T-cell (primary cell): ENCODE results near the gene SLC51B. TPM values are rescaled to one million over a fixed set of nuclear protein-coding genes. Genes with fewer than 3 reads are reported as not detected.

Source experiments
- ATAC-seq, 4 experiments: fragments of 200-7000 bp in 3 of 4; fragments of 150-1000 bp in 1 of 4; cut with Tn5 transposase; replicated peaks in 1 of 4; 1 replicate in 3 of 4; 2 replicates in 1 of 4; pipeline ENCODE4 v1.10.0; 2021; ENCODE audit warnings: moderate library complexity in 3 of 4, mild to moderate bottlenecking in 2 of 4, moderate number of reproducible peaks in 1 of 4
- CTCF ChIA-PET, 2 donors: fragments of 300-600 bp; sonication (Branson Sonifier 250); formaldehyde crosslinking; loops; one replicate each; lab custom pipeline; 2022; ENCODE audit warnings: antibody characterized with exemption in 2 of 2; lab: Charles Lee
- POLR2A ChIA-PET, 2 donors: fragments of 300-600 bp; sonication (Branson Sonifier 250); formaldehyde crosslinking; loops; one replicate each; lab custom pipeline; 2022; ENCODE audit warnings: antibody characterized with exemption in 2 of 2; lab: Charles Lee
- DNase-seq, 35 experiments: peaks; one replicate each; pipeline versions ENCODE4 v3.0.0 to v3.0.0-alpha.2; 2013 to 2023
- H3K27ac ChIP-seq: one replicate; pipeline ENCODE4 v1.5.1; 2013; ENCODE audit warnings: low read length
- H3K27me3 ChIP-seq, 2 experiments: replicated peaks in 1 of 2; 1 replicate in 1 of 2; 2 replicates in 1 of 2; pipeline versions ENCODE4 v1.6.1 to v1.7.0; 2013; ENCODE audit warnings: low read length in 1 of 2, mixed read lengths in 1 of 2; ENCODE audit not compliant: control insufficient read depth in 2 of 2, insufficient read depth in 2 of 2; ENCODE audit errors: extremely low read depth in 1 of 2
- H3K36me3 ChIP-seq, 2 donors: 1 replicate in 1 of 2; 2 replicates in 1 of 2; pipeline versions ENCODE4 v1.6.1 to v1.7.0; 2013; ENCODE audit warnings: low read length in 1 of 2; ENCODE audit not compliant: control insufficient read depth in 2 of 2, insufficient read depth in 1 of 2; ENCODE audit errors: extremely low read depth in 1 of 2
- H3K4me1 ChIP-seq, 2 experiments: 1 replicate in 1 of 2; 2 replicates in 1 of 2; pipeline versions ENCODE4 v1.6.1 to v1.7.0; 2013; ENCODE audit warnings: low read length in 2 of 2, mixed read lengths in 1 of 2; ENCODE audit not compliant: insufficient read depth in 2 of 2, control insufficient read depth in 1 of 2; ENCODE audit errors: extremely low read depth in 1 of 2
- H3K4me3 ChIP-seq, 2 donors: 1 replicate in 1 of 2; 2 replicates in 1 of 2; pipeline versions ENCODE4 v1.5.1 to v1.7.0; 2013; ENCODE audit warnings: mild to moderate bottlenecking in 2 of 2, low read length in 1 of 2, moderate library complexity in 1 of 2; ENCODE audit not compliant: control insufficient read depth in 1 of 2; ENCODE audit errors: extremely low read depth in 1 of 2
- H3K9me3 ChIP-seq: 2 replicates; pipeline ENCODE4 v1.7.0; 2013
- H3K27ac Mint-ChIP-seq, 2 donors: one replicate each; pipeline ENCODE4 v1.8.0; 2020 to 2021; ENCODE audit warnings: mild to moderate bottlenecking in 2 of 2, mixed read lengths in 2 of 2
- H3K27me3 Mint-ChIP-seq, 2 donors: one replicate each; pipeline ENCODE4 v1.8.0; 2021 to 2022; ENCODE audit warnings: mixed read lengths in 2 of 2
- H3K36me3 Mint-ChIP-seq: one replicate; pipeline ENCODE4 v1.8.0; 2021; ENCODE audit warnings: mixed read lengths
- H3K4me1 Mint-ChIP-seq, 3 donors: one replicate each; pipeline ENCODE4 v1.8.0; 2020 to 2022; ENCODE audit warnings: mixed read lengths in 3 of 3, mild to moderate bottlenecking in 1 of 3
- H3K4me3 Mint-ChIP-seq, 3 donors: one replicate each; pipeline ENCODE4 v1.8.0; 2020 to 2022; ENCODE audit warnings: mild to moderate bottlenecking in 3 of 3, mixed read lengths in 3 of 3, moderate library complexity in 3 of 3
- H3K9me3 Mint-ChIP-seq, 3 donors: one replicate each; pipeline ENCODE4 v1.8.0; 2020 to 2022; ENCODE audit warnings: mixed read lengths in 3 of 3
- WGBS: methylation state at CpG from one replicate; pipeline ENCODE4 v1.1.5; 2013; ENCODE audit warnings: missing lambda C conversion rate; ENCODE audit not compliant: insufficient coverage; 5-methylcytosine and 5-hydroxymethylcytosine counted together
- total RNA-seq, 35 experiments: library from RNA in 6 of 35; stranded (reverse) in 6 of 35; fragments of 120-200 nt in 1 of 35; gene quantifications; one replicate each; pipeline versions ENCODE4 v1.2.1 to v1.2.4 and lab custom pipeline; 2013 to 2026

The SLC51B gene
- total RNA-seq, 5 donors from 2014 or later (not counting 1 experiment from before 2014, with no cell fraction given) = not detected

DNA sequence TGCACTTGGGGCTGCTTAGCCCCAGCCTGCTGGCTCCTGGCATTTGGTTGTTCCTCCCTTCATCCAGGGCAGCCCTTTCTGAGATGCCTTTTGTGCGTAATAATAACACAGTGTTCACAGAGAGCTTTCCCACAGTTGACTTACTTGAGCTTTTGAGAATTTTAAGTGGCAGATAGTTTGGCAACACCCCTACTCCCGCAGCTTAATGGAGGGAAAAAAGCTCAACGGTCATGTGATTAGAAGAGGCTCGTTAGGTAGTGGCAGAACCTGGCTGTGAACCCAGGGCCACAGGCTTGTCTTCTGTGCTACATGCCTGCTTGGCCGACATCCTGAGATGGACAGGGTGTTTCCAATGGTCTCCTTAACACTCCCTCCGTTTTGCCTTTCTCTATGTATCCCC, 36.1 kb downstream of the SLC51B start:
- H3K4me1 Mint-ChIP-seq = peaks cover 20 to 22% (median 21%) of the 10 kb centered on the region in 3 donors
- H3K27ac ChIP-seq = no peak overlapping the region
- no peak overlapping the region for H3K4me3 Mint-ChIP-seq
- H3K9me3 Mint-ChIP-seq = no peaks in the 10 kb centered on the region
- H3K27ac Mint-ChIP-seq = no peak overlapping the region
- no peak for DNase-seq
- no peak for ATAC-seq
- no peak overlapping the region for H3K4me3 ChIP-seq
- peaks cover 30 to 31% of the 10 kb centered on the region in 2 donors for H3K27me3 Mint-ChIP-seq
- ChIA-PET POLR2A (no interaction called here), CTCF (no interaction called here)
- peaks cover 2 to 19% of the 10 kb centered on the region in 2 experiments for H3K4me1 ChIP-seq
- H3K9me3 ChIP-seq = no peaks in the 10 kb centered on the region
- WGBS = 79% methylated on average over 4 of the region's 6 CpGs
- H3K36me3 Mint-ChIP-seq = no peaks in the 10 kb centered on the region
- no peaks in the 10 kb centered on the region for H3K36me3 ChIP-seq
- H3K27me3 ChIP-seq = peaks cover 0 to 58% of the 10 kb centered on the region in 2 experiments

- H3K27ac ChIP-seq = no peak overlapping the region
- Mint-ChIP-seq H3K9me3 (no peaks in the 10 kb centered on the region), H3K27ac (no peak overlapping the region), H3K27me3 (peaks cover 27 to 28% of the 10 kb centered on the region in 2 donors), H3K4me1 (peaks cover 20% of the 10 kb centered on the region in 3 donors), H3K36me3 (no peaks in the 10 kb centered on the region), H3K4me3 (no peak overlapping the region)
- CTCF ChIA-PET = no interaction called here
- POLR2A ChIA-PET = no interaction called here
- H3K27me3 ChIP-seq = peaks cover 0 to 54% of the 10 kb centered on the region in 2 experiments
- ATAC-seq (no peak), DNase-seq (no peak)
- no peak overlapping the region for H3K4me3 ChIP-seq
- WGBS = 85% methylated on average over 2 of the region's 5 CpGs
- H3K4me1 ChIP-seq = peaks cover 2 to 19% of the 10 kb centered on the region in 2 experiments
- H3K9me3 ChIP-seq = no peaks in the 10 kb centered on the region
- H3K36me3 ChIP-seq = no peaks in the 10 kb centered on the region
Measured at GRCh38 chr15:65081758-65082157, 36.6 kb downstream of the SLC51B start.

- 14% methylated on average over 7 of the region's 7 CpGs for WGBS
- peaks cover 20% of the 10 kb centered on the region in 3 donors for H3K4me1 Mint-ChIP-seq
- CTCF ChIA-PET = interaction anchor here in 1 of 2 donors (1.0 kb wide), 1 partner anchor 49 kb away, joined by 3 read pairs; no protein-coding TSS in a partner anchor
- Histone ChIP-seq H3K9me3 (no peaks in the 10 kb centered on the region), H3K4me3 (no peak overlapping the region), H3K4me1 (peaks cover 2 to 19% of the 10 kb centered on the region in 2 experiments), H3K36me3 (no peaks in the 10 kb centered on the region), H3K27ac (no peak overlapping the region), H3K27me3 (peaks cover 0 to 52% of the 10 kb centered on the region in 2 experiments)
- H3K36me3 Mint-ChIP-seq = no peaks in the 10 kb centered on the region
- H3K27ac Mint-ChIP-seq = peak overlapping the region in 1 of 2 donors; percentile 37
- DNase-seq = peak in 14 of 35 experiments; percentile 6 to 34 (median 12)
- H3K9me3 Mint-ChIP-seq = no peaks in the 10 kb centered on the region
- H3K27me3 Mint-ChIP-seq = peaks cover 27 to 28% of the 10 kb centered on the region in 2 donors
- POLR2A ChIA-PET = interaction anchor here in 1 of 2 donors (0.6 to 1.0 kb wide), 2 partner anchors 29 to 49 kb away, joined by 3 read pairs; no protein-coding TSS in a partner anchor
- H3K4me3 Mint-ChIP-seq = peak overlapping the region in 1 of 3 donors; percentile 30
- ATAC-seq = peak; percentile 63 to 86 (median 72)
Measured at GRCh38 chr15:65082303-65082953, 37.2 kb downstream of the SLC51B start.

DNA sequence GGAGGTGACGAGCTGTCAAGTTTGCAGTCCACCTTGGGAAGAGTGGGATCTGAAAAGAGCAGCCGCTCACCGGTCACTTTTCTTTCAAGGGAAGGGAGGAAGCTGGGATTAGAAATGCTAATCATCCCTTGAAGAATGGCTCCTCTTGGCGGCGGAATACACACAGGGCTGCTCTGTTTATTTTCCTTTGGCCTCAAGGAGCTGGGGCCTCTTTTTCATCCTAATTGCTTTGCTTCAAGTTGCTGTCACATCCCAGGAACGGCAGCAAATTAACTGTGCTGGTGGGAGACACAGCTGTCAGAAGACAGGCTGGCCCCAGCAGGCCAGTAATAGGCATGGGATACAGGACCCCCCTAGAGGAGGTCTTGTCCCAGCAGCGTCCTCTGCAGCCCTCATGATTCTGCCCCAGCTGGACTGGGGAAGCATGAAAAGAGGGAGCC, 38.1 kb downstream of the SLC51B start:
- H3K27me3 Mint-ChIP-seq = peaks cover 20 to 21% of the 10 kb centered on the region in 2 donors
- POLR2A ChIA-PET = interaction anchor here in 1 of 2 donors (1.0 kb wide), 1 partner anchor 50 kb away, joined by 3 read pairs; no protein-coding TSS in a partner anchor
- no peak overlapping the region for H3K27ac ChIP-seq
- DNase-seq = no peak
- CTCF ChIA-PET = interaction anchor here in 1 of 2 donors (1.0 kb wide), 1 partner anchor 50 kb away, joined by 3 read pairs; no protein-coding TSS in a partner anchor
- no peak overlapping the region for H3K27ac Mint-ChIP-seq
- H3K9me3 Mint-ChIP-seq = no peaks in the 10 kb centered on the region
- WGBS = 82% methylated on average over 4 of the region's 7 CpGs
- H3K36me3 ChIP-seq = no peaks in the 10 kb centered on the region
- no peak overlapping the region for H3K4me3 Mint-ChIP-seq
- peaks cover 13 to 15% (median 15%) of the 10 kb centered on the region in 3 donors for H3K4me1 Mint-ChIP-seq
- no peaks in the 10 kb centered on the region for H3K9me3 ChIP-seq
- H3K27me3 ChIP-seq = peaks cover 0 to 45% of the 10 kb centered on the region in 2 experiments
- no peak overlapping the region for H3K4me3 ChIP-seq
- H3K36me3 Mint-ChIP-seq = no peaks in the 10 kb centered on the region
- ATAC-seq = no peak
- H3K4me1 ChIP-seq = peaks cover 2 to 13% of the 10 kb centered on the region in 2 experiments

DNA sequence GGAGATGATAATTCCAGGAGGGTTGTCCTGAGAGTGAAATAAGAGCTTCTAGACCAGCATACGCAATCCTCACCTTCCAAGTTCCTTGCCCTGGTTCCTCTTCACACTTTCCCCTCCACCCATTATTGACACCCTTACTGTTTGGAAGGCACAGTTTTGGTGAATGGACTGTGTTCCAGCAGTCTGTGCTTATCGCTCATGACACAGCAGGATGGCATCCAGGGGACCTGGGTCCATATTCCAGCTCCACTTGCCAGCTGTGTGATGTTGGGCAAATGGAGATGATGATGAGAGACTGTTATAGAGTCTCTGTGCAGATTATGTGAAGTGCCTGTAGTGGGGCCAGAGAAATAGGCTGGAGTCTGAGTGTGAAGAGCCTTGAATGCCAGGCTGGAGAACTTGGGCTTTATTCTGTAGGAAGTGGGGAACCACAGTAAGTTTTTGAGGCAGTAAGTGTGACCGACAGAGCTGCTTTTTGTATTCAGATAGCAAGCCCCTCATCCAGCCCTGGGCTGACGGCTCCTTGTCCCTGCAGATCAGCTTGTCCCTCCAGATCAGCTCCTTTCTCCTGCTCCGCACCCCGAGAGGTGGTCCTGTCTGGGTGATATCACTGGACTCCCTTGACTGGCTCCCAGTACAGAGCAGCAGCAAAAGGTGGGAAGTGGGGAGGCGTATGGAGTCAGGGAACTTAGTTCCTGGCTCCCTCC, 39.5 kb downstream of the SLC51B start:
- CTCF ChIA-PET = no interaction called here
- Mint-ChIP-seq H3K27me3 (peaks cover 11 to 12% of the 10 kb centered on the region in 2 donors), H3K36me3 (no peaks in the 10 kb centered on the region), H3K4me3 (no peak overlapping the region), H3K4me1 (peaks cover 11 to 15% (median 15%) of the 10 kb centered on the region in 3 donors), H3K9me3 (no peaks in the 10 kb centered on the region), H3K27ac (no peak overlapping the region)
- H3K27ac ChIP-seq = no peak overlapping the region
- H3K4me1 ChIP-seq = peaks cover 2 to 13% of the 10 kb centered on the region in 2 experiments
- H3K4me3 ChIP-seq = no peak overlapping the region
- H3K9me3 ChIP-seq = no peaks in the 10 kb centered on the region
- peaks cover 0 to 35% of the 10 kb centered on the region in 2 experiments for H3K27me3 ChIP-seq
- no peak for DNase-seq
- no peaks in the 10 kb centered on the region for H3K36me3 ChIP-seq
- POLR2A ChIA-PET = interaction anchor here in 1 of 2 donors (0.5 kb wide), 1 partner anchor 32 kb away, joined by 8 read pairs; no protein-coding TSS in a partner anchor
- 68% methylated on average over 5 of the region's 7 CpGs for WGBS
- ATAC-seq = no peak

DNA sequence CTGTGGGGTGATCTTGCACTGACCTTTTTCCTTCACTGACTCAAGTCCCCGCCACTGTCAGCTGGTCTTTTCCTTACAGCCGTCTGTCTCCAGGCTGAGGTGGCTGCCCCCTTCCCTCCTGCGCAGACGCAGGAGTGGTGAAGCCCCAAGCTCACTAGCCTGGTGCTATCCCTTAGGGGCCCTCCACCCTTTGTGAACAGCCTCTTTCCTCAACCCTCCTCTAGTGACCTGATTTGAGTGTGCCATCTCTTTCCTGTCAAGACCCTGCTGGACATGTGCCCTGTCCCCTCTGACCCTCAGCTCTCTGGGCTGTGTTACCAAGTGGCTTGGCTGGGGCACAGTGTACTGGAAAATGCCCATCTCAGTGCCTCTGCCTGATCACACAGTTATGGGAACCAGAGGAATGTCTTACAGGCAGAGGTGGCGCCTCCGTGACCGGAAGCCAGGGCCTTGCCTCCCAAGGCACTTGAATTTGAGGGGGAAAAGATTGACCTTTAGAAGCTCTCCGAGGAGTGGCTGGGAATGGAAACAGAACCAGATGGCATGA, 40.1 kb downstream of the SLC51B start:
- peaks cover 2 to 13% of the 10 kb centered on the region in 2 experiments for H3K4me1 ChIP-seq
- ATAC-seq (no peak), DNase-seq (no peak)
- 95% methylated on average over 6 of the region's 8 CpGs for WGBS
- no peaks in the 10 kb centered on the region for H3K9me3 Mint-ChIP-seq
- no peak overlapping the region for H3K4me3 Mint-ChIP-seq
- peaks cover 11 to 15% (median 15%) of the 10 kb centered on the region in 3 donors for H3K4me1 Mint-ChIP-seq
- H3K36me3 Mint-ChIP-seq = no peaks in the 10 kb centered on the region
- no peaks in the 10 kb centered on the region for H3K9me3 ChIP-seq
- POLR2A ChIA-PET = interaction anchor here in 1 of 2 donors (0.5 kb wide), 1 partner anchor 33 kb away, joined by 8 read pairs; no protein-coding TSS in a partner anchor
- CTCF ChIA-PET = no interaction called here
- peaks cover 0 to 32% of the 10 kb centered on the region in 2 experiments for H3K27me3 ChIP-seq
- no peaks in the 10 kb centered on the region for H3K36me3 ChIP-seq
- H3K27ac ChIP-seq = no peak overlapping the region
- no peak overlapping the region for H3K27ac Mint-ChIP-seq
- no peak overlapping the region for H3K4me3 ChIP-seq
- H3K27me3 Mint-ChIP-seq = peaks cover 11 to 12% of the 10 kb centered on the region in 2 donors
